HAP-1 (cell line): Measurements from ENCODE around the gene MFNG.
"Not testable (repeated sequence)": the region's sequence is repeated elsewhere in the genome, so short reads cannot be mapped to it uniquely, and the experiment has no call there.

Experiments
- DNase-seq, 2 experiments: peaks; one replicate each; pipeline ENCODE4 v3.0.0-alpha.2; 2016 to 2020; ENCODE audit warnings: low spot score in 2 of 2
- H3K27me3 ChIP-seq: fragments of 250-450 bp; sonication (Bioruptor Pico); 2 replicates; pipeline ENCODE4 v1.5.1; 2020; ENCODE audit warnings: low read depth, mild to moderate bottlenecking, moderate library complexity
- H3K36me3 ChIP-seq: fragments of 250-450 bp; sonication (Bioruptor Pico); replicated peaks from 2 replicates; pipeline ENCODE4 v1.5.1; 2020; ENCODE audit warnings: mild to moderate bottlenecking
- H3K4me1 ChIP-seq: fragments of 250-450 bp; sonication (Bioruptor Pico); 2 replicates; pipeline ENCODE4 v1.5.1; 2020; ENCODE audit warnings: mild to moderate bottlenecking
- H3K4me3 ChIP-seq: fragments of 250-450 bp; sonication (Bioruptor Pico); 2 replicates; pipeline ENCODE4 v1.5.1; 2020; ENCODE audit warnings: mild to moderate bottlenecking, moderate library complexity
- H3K9me3 ChIP-seq: fragments of 250-450 bp; sonication (Bioruptor Pico); 2 replicates; pipeline ENCODE4 v1.5.1; 2020; ENCODE audit warnings: mild to moderate bottlenecking, moderate library complexity
- in situ Hi-C: fragments of 300-500 bp; cut with MboI; formaldehyde crosslinking; loops from 3 replicates; pipeline ENCODE4 v1.14.3; 2020; ENCODE audit warnings: low sequenced_read_pairs, inconsistent platforms, mixed read lengths

Gene MFNG

GRCh38 chr22:37481347-37481907 is 4.8 kb downstream of the MFNG start:
- in situ Hi-C loops = no loop called here
- Histone ChIP-seq H3K4me3 (no peak overlapping the region), H3K27me3 (no peaks in the 10 kb centered on the region), H3K36me3 (peaks cover 33% of the 10 kb centered on the region), H3K9me3 (no peaks in the 10 kb centered on the region), H3K4me1 (peaks cover 19% of the 10 kb centered on the region)
- DNase-seq = no peak

DNA sequence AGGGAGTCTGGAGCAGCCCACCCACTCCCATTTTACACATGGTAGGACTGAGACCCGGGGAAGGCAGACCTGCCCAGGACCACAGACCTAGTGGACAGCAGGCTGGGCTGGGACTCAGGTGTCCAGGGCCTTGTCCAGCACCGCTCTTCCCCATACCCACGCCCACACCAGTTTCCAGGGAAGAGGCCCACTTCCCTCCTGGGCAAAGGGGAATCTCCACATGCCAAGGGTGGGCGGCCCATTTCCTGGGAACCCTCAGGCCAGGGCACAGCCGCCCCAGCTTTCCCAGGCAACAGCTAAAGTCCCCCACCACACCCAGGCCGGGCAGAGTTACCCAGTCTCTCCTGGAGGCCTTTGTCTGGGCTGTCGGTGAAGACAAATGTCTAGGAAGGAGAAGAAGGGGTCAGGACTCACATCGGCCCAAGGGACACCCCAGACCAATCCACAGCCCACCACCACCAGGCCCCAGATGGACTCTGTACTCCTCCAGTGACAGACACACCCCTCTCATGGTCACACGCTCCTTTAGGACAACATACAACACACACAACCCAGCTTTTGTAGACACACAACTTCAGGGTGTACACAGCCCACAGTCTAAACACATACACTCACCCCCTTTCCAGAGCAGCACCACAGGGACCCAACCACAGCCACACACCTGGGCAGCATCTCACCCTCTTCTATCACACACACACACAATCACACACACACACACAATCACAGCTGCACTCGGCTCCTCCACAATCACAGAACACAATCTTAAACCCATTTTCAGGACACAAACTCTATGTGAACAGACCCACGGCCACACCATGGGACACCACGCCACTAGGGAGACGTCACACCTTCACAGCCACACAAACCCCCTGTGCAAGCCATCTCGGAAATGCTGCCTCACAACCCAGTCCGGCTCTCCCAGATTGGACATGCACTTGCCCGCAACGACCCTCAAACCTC is 5.5 kb downstream of the MFNG start:
- in situ Hi-C loops = no loop called here
- peaks cover 37% of the 10 kb centered on the region for H3K36me3 ChIP-seq
- H3K27me3 ChIP-seq = no peaks in the 10 kb centered on the region
- no peaks in the 10 kb centered on the region for H3K9me3 ChIP-seq
- H3K4me1 ChIP-seq = peaks cover 17% of the 10 kb centered on the region
- no peak for DNase-seq
- H3K4me3 ChIP-seq = no peak overlapping the region

DNA sequence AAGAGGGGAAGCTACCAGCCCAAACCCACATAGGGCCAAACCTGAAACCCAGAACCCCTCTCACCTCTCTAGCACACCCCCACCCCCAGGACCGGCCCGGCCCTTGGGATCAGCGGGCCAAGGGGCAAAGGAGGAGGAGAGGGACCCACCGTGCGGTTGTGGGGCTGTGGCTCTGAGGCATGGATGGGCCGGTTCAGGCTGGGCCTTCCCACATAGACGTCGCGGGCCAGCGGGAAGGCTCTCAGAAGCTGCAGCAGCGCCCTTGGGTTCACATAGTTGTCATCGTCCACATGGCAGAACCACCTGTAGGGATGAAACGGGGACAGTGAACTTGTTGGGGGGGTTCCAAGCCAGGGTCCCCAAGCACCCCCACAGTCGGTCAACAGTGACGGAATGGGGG is 7.0 kb downstream of the MFNG start:
- no peaks in the 10 kb centered on the region for H3K27me3 ChIP-seq
- no peak overlapping the region for H3K4me3 ChIP-seq
- H3K4me1 ChIP-seq = peaks cover 8% of the 10 kb centered on the region
- in situ Hi-C loops = no loop called here
- no peaks in the 10 kb centered on the region for H3K9me3 ChIP-seq
- no peak for DNase-seq
- H3K36me3 ChIP-seq = peaks cover 39% of the 10 kb centered on the region

- Histone ChIP-seq H3K36me3 (peaks cover 57% of the 10 kb centered on the region), H3K4me1 (no peaks in the 10 kb centered on the region), H3K27me3 (no peaks in the 10 kb centered on the region), H3K4me3 (no peak overlapping the region), H3K9me3 (no peaks in the 10 kb centered on the region)
- in situ Hi-C loops = no loop called here
- no peak for DNase-seq
Measured at GRCh38 chr22:37476389-37477329, 9.5 kb downstream of the MFNG start.

- Histone ChIP-seq H3K36me3 (peaks cover 50% of the 10 kb centered on the region), H3K4me3 (no peak overlapping the region), H3K4me1 (no peaks in the 10 kb centered on the region), H3K27me3 (no peaks in the 10 kb centered on the region), H3K9me3 (no peaks in the 10 kb centered on the region)
- no peak for DNase-seq
- in situ Hi-C loops = no loop called here
Measured at GRCh38 chr22:37474447-37475090, 11.6 kb downstream of the MFNG start.

DNA sequence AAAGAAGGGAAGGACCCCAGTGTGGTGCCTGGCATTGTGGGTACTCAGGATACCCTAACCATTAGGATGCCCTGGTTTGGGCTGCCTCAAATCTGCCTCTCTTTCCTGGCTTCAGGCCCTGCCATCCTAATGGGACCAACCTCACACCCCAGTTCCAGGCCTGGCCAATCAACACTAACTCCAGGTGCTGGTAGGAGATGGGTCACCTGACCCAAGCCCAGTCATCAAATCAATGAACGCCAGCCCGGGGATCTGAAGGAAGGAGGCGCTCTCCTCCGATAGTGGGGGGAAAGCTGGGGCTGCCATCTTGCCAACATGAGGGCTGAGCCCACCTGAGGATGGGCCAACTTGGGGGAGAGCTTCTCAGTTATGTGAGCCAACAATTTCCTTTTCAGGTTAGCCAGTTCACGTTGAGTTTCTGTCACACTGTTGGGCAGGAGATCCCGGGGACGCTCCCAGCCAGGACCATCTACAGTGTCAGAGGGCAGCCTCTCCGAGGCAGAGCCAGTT is 12.7 kb downstream of the MFNG start:
- Histone ChIP-seq H3K9me3 (no peaks in the 10 kb centered on the region), H3K4me1 (no peaks in the 10 kb centered on the region), H3K27me3 (no peaks in the 10 kb centered on the region), H3K4me3 (no peak overlapping the region), H3K36me3 (peaks cover 44% of the 10 kb centered on the region)
- DNase-seq = no peak
- in situ Hi-C loops = no loop called here

DNA sequence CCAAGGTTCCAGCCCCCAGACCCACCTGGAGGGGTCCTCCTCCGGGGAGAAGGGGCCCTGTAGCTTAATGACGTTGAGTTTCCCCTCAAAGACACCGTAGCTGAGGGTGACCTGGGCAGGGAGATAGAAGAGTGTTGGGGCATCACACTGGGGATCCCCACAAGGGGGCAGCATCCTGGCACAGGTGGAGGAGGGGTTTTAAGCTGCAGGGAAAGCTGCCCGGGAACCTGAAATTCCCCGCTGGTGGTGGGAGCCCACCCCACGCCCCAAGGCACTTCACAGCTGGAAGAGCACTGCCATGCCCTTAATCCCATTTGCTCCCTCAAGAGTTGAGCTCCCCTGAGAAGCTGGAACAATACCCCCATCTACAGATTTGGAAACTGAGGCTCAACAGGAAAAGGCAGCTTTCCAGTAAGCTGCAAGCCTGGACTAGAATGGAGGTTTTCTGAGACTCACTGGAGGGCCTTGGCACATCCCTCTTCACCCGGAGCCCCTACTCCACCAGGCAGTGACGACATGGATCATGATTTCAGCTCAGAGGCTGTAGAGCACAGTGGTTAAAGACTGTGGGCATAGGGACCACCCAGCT is 13.7 kb downstream of the MFNG start:
- Histone ChIP-seq H3K36me3 (peaks cover 35% of the 10 kb centered on the region), H3K4me1 (no peaks in the 10 kb centered on the region), H3K4me3 (no peak overlapping the region), H3K9me3 (no peaks in the 10 kb centered on the region), H3K27me3 (no peaks in the 10 kb centered on the region)
- peak in 1 of 2 experiments; percentile 64 for DNase-seq
- in situ Hi-C loops = no loop called here

- H3K4me1 ChIP-seq = no peaks in the 10 kb centered on the region
- peaks cover 31% of the 10 kb centered on the region for H3K36me3 ChIP-seq
- in situ Hi-C loops = no loop called here
Measured at GRCh38 chr22:37471727-37472417, 14.3 kb downstream of the MFNG start.

GRCh38 chr22:37470087-37470445 is 16.1 kb downstream of the MFNG start:
- no peaks in the 10 kb centered on the region for H3K9me3 ChIP-seq
- peaks cover 26% of the 10 kb centered on the region for H3K36me3 ChIP-seq
- no peaks in the 10 kb centered on the region for H3K27me3 ChIP-seq
- no peak overlapping the region for H3K4me3 ChIP-seq
- DNase-seq = no peak
- H3K4me1 ChIP-seq = no peaks in the 10 kb centered on the region
- in situ Hi-C loops = no loop called here

More at GRCh38 chr22:37471727-37472417, 14.3 kb downstream of the MFNG start:
- H3K27me3 ChIP-seq = no peaks in the 10 kb centered on the region
- no peak for DNase-seq
- H3K9me3 ChIP-seq = no peaks in the 10 kb centered on the region
- H3K4me3 ChIP-seq = no peak overlapping the region

DNA sequence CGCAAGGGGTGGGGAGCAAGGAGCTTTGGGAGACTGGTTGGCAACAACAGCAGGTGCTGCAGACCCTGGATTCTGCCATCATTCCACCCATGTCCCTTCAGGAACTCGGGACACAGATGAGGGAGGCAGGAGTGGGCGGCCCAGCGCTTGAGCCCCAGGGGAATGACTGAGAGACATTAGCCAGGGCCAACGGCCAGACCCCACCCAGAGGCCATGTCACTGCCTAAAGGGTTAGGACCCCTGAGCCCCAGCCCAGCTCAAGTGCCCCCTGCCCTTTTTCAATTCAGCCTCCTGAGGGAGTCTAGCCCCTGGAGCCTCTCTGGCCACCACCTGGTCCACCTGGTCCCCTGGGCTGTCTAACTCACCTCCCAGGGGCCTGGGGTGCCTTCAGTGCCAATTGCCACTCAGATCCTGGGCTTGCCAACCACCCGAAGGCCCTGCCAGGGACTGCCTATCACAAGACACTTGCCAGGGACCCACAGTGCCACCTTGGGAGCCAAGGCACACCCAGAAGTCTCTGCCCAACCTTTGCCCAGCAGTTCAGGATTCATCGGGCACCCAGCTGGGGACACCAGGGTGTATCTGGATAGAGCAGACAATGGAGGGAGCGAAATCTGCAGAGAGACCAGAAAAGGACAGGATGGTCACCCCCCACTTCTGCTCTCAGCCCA is 16.6 kb downstream of the MFNG start:
- in situ Hi-C loops = no loop called here
- Histone ChIP-seq H3K36me3 (peaks cover 26% of the 10 kb centered on the region), H3K27me3 (no peaks in the 10 kb centered on the region), H3K4me1 (no peaks in the 10 kb centered on the region), H3K9me3 (no peaks in the 10 kb centered on the region), H3K4me3 (no peak overlapping the region)
- no peak for DNase-seq

GRCh38 chr22:37468201-37468695 is 17.9 kb downstream of the MFNG start:
- in situ Hi-C loops, DNase-seq, H3K4me3 ChIP-seq, H3K4me1 ChIP-seq, H3K27me3 ChIP-seq, H3K9me3 ChIP-seq: not testable (repeated sequence)
- peaks cover 16% of the 10 kb centered on the region for H3K36me3 ChIP-seq

DNA sequence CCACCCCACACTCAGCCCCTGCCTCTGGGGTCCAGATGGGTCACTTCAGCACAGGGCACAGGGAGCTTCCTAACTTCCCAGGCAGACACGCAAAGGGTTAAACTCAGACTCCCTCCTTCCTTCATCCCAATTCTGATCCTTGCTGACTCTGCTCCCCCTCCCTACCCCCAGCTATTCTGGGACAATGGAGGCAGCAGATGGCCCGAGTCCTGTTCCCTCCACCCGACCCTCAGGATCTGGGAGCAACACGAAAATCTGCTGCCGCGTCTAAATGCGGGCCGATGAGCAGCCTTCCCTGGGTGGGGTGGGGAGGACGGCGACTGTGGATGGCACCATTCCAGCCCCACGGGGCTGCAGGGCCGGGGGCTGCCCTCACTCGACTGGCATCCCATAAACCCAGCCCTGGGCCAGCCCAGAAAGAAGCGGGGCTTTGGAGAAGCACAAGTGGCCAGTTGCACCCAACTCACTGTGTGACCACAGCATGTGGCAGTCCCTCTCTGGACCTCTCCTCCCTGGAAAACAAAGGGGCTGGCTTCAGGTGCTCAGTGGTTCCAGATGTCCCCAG is 18.7 kb downstream of the MFNG start:
- DNase-seq = no peak
- Histone ChIP-seq H3K36me3 (peaks cover 10% of the 10 kb centered on the region), H3K4me1 (no peaks in the 10 kb centered on the region), H3K4me3 (no peak overlapping the region), H3K27me3 (no peaks in the 10 kb centered on the region), H3K9me3 (no peaks in the 10 kb centered on the region)
- in situ Hi-C loops = no loop called here
